Right lobe of liver (tissue), 6 donors: Measurements from ENCODE around the gene IGFALS. TPM values are rescaled to one million over a fixed set of nuclear protein-coding genes. Genes with fewer than 3 reads are reported as not detected.

ENCODE experiments used
- ATAC-seq, 4 donors: fragments of 200-7000 bp; cut with Tn5 transposase; one replicate each; pipeline ENCODE4 v1.9.1; 2020; ENCODE audit warnings: mild to moderate bottlenecking in 4 of 4, moderate library complexity in 4 of 4
- DNase-seq, 3 donors: peaks; one replicate each; pipeline ENCODE4 v3.0.0-alpha.2; 2020
- H3K27ac ChIP-seq, 3 donors: fragments of 200-600 bp; one replicate each; pipeline ENCODE4 v1.8.0; 2022
- H3K27me3 ChIP-seq, 2 donors: fragments of 200-600 bp; one replicate each; pipeline ENCODE4 v1.8.0; 2022
- H3K36me3 ChIP-seq, 4 donors: fragments of 200-600 bp; sonication (generic) in 1 of 4; one replicate each; pipeline versions ENCODE4 v1.5.1 to v1.8.0; 2017 to 2022; ENCODE audit warnings: control low read depth in 1 of 4
- H3K4me1 ChIP-seq, 4 donors: fragments of 200-600 bp; sonication (generic) in 1 of 4; one replicate each; pipeline versions ENCODE4 v1.5.1 to v1.8.0; 2017 to 2022; ENCODE audit warnings: control low read depth in 1 of 4
- H3K4me3 ChIP-seq, 3 donors: fragments of 200-600 bp; one replicate each; pipeline ENCODE4 v1.8.0; 2022
- H3K9me3 ChIP-seq, 4 donors: fragments of 200-600 bp; sonication (generic) in 1 of 4; one replicate each; pipeline versions ENCODE4 v1.5.1 to v1.8.0; 2017 to 2022; ENCODE audit warnings: control low read depth in 1 of 4
- POLR2A ChIP-seq: fragments of 450-650 bp; IDR thresholded peaks from one replicate; pipeline ENCODE4 v1.6.1; 2017; ENCODE audit warnings: antibody characterized with exemption, mild to moderate bottlenecking
- WGBS: methylation state at CpG from one replicate; pipeline ENCODE4 v1.1.6; 2018; ENCODE audit warnings: low coverage, low lambda C conversion rate; ENCODE audit not compliant: insufficient coverage; ENCODE audit errors: missing lambda C conversion rate; 5-methylcytosine and 5-hydroxymethylcytosine counted together
- intact Hi-C, 2 donors: fragments of 100-400 bp; cut with DNase I; formaldehyde crosslinking; loops; one replicate each; pipeline versions ENCODE4 v1.11.2 to v1.14.1; 2022
- total RNA-seq, 6 experiments: library from RNA; depleted of rRNA in 2 of 6; stranded (reverse); fragments of >200 nt in 2 of 6; fragmentation: NEBNext Ultra II Directional in 3 of 6; extraction: Animal tissue kit (Norgen Biotek cat#: 25700) in 3 of 6; gene quantifications; one replicate each; pipeline versions ENCODE4 v1.1.0 to v1.2.4, GENCODE V29; 2016 to 2023
- TF ChIP-seq, protein P1 (sequence below), 4 donors: fragments of 200-600 bp in 3 of 4; fragments of 450-650 bp in 1 of 4; IDR thresholded peaks; one replicate each; pipeline versions ENCODE4 v1.5.1 to v1.8.0; 2016 to 2022; ENCODE audit warnings: antibody characterized with exemption in 4 of 4, mild to moderate bottlenecking in 2 of 4
- donor health status: DM: no; HTN: yes; CAD: no.
- donor health status: DM: no; HTN: no; CAD: no.
- donor health status: DM: no; HTN: no; CAD: no.
- donor health status: DM: no; HTN: yes; CAD: no.
- donor health status: DM: no; HTN: yes; CAD: no.

The IGFALS gene
- total RNA-seq, 6 experiments from 2014 or later = 38.7 to 124 (median 85.3) TPM

DNA sequence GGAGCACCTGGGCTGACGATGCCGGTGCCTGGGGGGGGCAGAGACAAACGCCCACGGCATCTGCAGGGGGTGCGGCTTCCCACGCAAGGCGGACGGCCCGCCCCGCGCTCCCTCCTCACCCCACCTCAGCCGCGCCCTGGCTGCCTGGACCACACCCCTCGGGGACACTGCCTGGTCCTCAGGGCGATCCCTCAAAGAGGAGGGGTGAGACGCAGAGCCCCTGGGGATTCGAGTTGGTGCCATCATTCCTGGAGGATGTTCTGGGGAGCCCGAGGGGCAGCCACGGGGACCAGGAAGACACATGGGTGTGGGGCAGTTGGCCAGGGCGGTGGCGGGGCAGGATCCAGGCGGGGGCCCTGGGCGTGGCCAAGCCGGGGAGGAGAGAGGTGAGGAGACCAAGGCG lies 3.9 kb downstream of the IGFALS start:
- Histone ChIP-seq H3K4me1 (peaks cover 0 to 29% (median 6%) of the 10 kb centered on the region in 4 donors), H3K27me3 (no peaks in the 10 kb centered on the region), H3K27ac (no peak overlapping the region), H3K36me3 (peaks cover 0 to 14% (median 7%) of the 10 kb centered on the region in 4 donors), H3K9me3 (no peaks in the 10 kb centered on the region), H3K4me3 (no peak overlapping the region)
- WGBS = 89% methylated on average over 3 of the region's 25 CpGs
- DNase-seq (peak in 1 of 3 donors; percentile 48), ATAC-seq (no peak)
- intact Hi-C loops = no loop called here
- TF ChIP-seq, protein P1, sequence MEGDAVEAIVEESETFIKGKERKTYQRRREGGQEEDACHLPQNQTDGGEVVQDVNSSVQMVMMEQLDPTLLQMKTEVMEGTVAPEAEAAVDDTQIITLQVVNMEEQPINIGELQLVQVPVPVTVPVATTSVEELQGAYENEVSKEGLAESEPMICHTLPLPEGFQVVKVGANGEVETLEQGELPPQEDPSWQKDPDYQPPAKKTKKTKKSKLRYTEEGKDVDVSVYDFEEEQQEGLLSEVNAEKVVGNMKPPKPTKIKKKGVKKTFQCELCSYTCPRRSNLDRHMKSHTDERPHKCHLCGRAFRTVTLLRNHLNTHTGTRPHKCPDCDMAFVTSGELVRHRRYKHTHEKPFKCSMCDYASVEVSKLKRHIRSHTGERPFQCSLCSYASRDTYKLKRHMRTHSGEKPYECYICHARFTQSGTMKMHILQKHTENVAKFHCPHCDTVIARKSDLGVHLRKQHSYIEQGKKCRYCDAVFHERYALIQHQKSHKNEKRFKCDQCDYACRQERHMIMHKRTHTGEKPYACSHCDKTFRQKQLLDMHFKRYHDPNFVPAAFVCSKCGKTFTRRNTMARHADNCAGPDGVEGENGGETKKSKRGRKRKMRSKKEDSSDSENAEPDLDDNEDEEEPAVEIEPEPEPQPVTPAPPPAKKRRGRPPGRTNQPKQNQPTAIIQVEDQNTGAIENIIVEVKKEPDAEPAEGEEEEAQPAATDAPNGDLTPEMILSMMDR (IDR thresholded peaks at IDR 0.05) = no peak
- TF ChIP-seq POLR2A = no peak

DNA sequence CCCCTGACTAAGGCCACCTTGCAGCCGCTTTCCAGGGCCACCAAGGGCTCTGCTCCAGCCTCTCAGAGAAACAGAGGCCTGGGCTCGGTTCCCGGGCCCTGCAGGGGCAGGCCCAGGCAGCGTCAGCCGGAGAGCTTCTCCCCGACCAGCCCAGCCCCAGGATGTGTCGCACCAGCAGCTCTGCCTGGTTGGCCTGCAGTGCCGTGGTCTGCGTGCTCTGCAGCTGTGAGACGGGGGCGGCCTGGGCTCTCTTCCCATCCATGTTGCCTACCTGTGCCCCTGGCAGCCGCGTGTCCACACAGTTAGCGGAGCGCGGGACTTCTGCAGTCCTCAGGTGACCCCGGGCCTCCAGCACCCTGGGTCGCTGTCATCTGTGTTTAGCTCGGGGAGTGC lies 4.8 kb downstream of the IGFALS start:
- ATAC-seq (no peak), DNase-seq (no peak)
- Histone ChIP-seq H3K9me3 (no peaks in the 10 kb centered on the region), H3K36me3 (peaks cover 0 to 14% (median 7%) of the 10 kb centered on the region in 4 donors), H3K27ac (no peak overlapping the region), H3K27me3 (no peaks in the 10 kb centered on the region), H3K4me1 (peaks cover 0 to 25% (median 9%) of the 10 kb centered on the region in 4 donors), H3K4me3 (no peak overlapping the region)
- intact Hi-C loops = no loop called here
- no CpG with 5 or more reads among the region's 19 CpGs for WGBS
- TF ChIP-seq, protein P1 (IDR thresholded peaks at IDR 0.05) = no peak
- no peak for TF ChIP-seq POLR2A

DNA sequence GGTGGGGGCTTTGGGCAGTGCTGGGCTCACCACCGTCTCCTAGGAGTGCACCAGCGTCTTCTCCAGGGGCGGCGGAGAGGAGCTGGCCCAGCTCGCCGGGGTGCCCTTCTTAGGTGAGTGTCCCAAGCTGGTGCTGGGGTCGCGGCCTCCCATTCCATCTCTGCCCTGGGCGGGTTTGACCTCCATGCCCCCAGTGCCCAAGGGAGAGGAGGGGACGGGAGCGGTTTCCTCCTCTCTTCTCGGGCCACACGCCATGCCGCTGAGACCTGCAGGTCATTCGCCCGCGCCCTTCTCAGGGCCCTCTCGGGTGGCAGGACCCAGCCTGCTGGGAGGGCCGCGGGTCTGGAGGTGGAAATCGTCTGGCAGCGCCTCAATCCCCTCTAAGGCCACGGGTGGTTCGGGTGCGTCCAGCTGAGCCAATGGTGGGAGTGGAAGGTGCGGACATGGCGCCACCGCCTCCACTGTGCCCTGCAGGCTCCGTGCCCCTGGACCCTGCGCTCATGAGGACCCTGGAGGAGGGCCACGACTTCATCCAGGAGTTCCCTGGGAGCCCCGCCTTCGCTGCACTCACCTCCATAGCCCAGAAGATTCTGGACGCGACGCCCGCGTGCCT lies 5.3 kb downstream of the IGFALS start:
- Histone ChIP-seq H3K36me3 (peaks cover 0 to 14% (median 7%) of the 10 kb centered on the region in 4 donors), H3K27me3 (no peaks in the 10 kb centered on the region), H3K4me3 (no peak overlapping the region), H3K27ac (no peak overlapping the region), H3K4me1 (peaks cover 0 to 25% (median 9%) of the 10 kb centered on the region in 4 donors), H3K9me3 (no peaks in the 10 kb centered on the region)
- ATAC-seq (no peak), DNase-seq (peak in 1 of 3 donors; percentile 20)
- intact Hi-C loops = no loop called here
- no peak for TF ChIP-seq POLR2A
- TF ChIP-seq, protein P1 (IDR thresholded peaks at IDR 0.05) = no peak
- no CpG with 5 or more reads among the region's 38 CpGs for WGBS

DNA sequence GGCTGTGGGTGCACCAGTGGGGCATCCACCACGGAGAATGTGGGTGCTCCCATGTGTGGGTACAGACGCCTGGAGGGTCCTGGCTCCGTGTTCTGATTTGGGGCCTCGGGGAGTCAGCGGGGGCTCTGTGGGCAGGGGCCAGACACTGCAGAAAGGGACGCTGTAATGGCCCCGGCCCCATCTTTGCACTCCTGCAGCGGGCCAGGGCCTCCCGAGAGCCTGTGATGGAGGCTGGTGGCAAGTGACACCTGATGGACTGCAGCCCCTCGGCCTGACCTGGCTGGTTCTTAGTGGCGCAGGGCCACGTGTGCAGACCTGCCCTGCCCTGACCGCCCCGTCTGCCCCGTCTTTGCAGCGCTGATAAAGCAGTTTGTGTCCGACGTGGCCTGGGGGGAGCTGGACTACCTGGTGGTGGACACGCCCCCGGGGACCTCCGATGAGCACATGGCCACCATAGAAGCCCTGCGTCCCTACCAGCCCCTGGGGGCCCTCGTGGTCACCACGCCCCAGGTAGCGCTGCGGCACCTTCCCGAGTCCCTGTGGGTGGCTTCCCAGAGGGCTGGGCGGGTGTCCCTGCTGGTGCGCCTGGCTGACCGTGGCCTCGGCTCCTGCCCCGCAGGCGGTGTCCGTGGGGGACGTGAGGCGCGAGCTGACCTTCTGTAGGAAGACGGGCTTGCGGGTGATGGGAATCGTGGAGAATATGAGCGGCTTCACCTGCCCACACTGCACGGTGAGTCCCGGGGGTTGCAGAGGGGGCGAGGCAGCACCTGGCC lies 6.0 kb downstream of the IGFALS start:
- Histone ChIP-seq H3K4me3 (no peak overlapping the region), H3K9me3 (no peaks in the 10 kb centered on the region), H3K36me3 (peaks cover 0 to 14% (median 7%) of the 10 kb centered on the region in 4 donors), H3K4me1 (peaks cover 0 to 19% (median 7%) of the 10 kb centered on the region in 4 donors), H3K27me3 (no peaks in the 10 kb centered on the region), H3K27ac (no peak overlapping the region)
- ATAC-seq = no peak
- intact Hi-C loops = no loop called here
- TF ChIP-seq, protein P1 (IDR thresholded peaks at IDR 0.05) = no peak
- no peak for TF ChIP-seq POLR2A
- 90% methylated on average over 2 of the region's 44 CpGs for WGBS
- DNase-seq = peak in 1 of 3 donors; percentile 46
